GM18502 (cell line): ENCODE data around the gene H1-8.

ENCODE experiments used
- ATAC-seq: cut with Tn5 transposase; IDR thresholded peaks from one replicate; pipeline ENCODE4 v1.9.1; 2021; ENCODE audit warnings: mild to moderate bottlenecking; ENCODE audit not compliant: unreplicated experiment, poor library complexity

H1-8 gene

GRCh38 chr3:129587566-129588210 is 44.7 kb downstream of the H1-8 start:
- ATAC-seq: no peak

- no peak for ATAC-seq
Measured at GRCh38 chr3:129590215-129590614, 47.2 kb downstream of the H1-8 start.

- ATAC-seq: no peak
Measured at GRCh38 chr3:129591932-129592331, 49.0 kb downstream of the H1-8 start.

- no peak for ATAC-seq
Measured at GRCh38 chr3:129592381-129593131, 49.6 kb downstream of the H1-8 start.

- no peak for ATAC-seq
Measured at GRCh38 chr3:129593230-129593594, 50.2 kb downstream of the H1-8 start.

- ATAC-seq: no peak
Measured at GRCh38 chr3:129593595-129594339, 50.8 kb downstream of the H1-8 start.

- no peak for ATAC-seq
Measured at GRCh38 chr3:129594409-129594808, 51.4 kb downstream of the H1-8 start.

GRCh38 chr3:129594907-129595390 is 52.0 kb downstream of the H1-8 start:
- ATAC-seq: no peak

GRCh38 chr3:129595544-129596193 is 52.7 kb downstream of the H1-8 start:
- no peak for ATAC-seq

- no peak for ATAC-seq
Measured at GRCh38 chr3:129596194-129597086, 53.5 kb downstream of the H1-8 start.

GRCh38 chr3:129597087-129597999 is 54.4 kb downstream of the H1-8 start:
- ATAC-seq: no peak

- ATAC-seq: no peak
Measured at GRCh38 chr3:129598000-129598381, 55.0 kb downstream of the H1-8 start.

- ATAC-seq: no peak
Measured at GRCh38 chr3:129598484-129598883, 55.5 kb downstream of the H1-8 start.

- ATAC-seq: no peak
Measured at GRCh38 chr3:129599073-129599472, 56.1 kb downstream of the H1-8 start.

- ATAC-seq: no peak
Measured at GRCh38 chr3:129599607-129600006, 56.6 kb downstream of the H1-8 start.

GRCh38 chr3:129600348-129600747 is 57.4 kb downstream of the H1-8 start:
- no peak for ATAC-seq
